Hematopoietic multipotent progenitor cell treated with erythropoietin and hydrocortisone succinate and interleukin-3 and kit ligand, for 8 days (in vitro differentiated cells): ENCODE measurements around the gene DNPH1.

Experiments
- DNase-seq: peaks from one replicate; pipeline ENCODE4 v3.0.0-alpha.2; 2015

Gene DNPH1, protein sequence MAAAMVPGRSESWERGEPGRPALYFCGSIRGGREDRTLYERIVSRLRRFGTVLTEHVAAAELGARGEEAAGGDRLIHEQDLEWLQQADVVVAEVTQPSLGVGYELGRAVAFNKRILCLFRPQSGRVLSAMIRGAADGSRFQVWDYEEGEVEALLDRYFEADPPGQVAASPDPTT

GRCh38 chr6:43228951-43229802, at the start of gene DNPH1:
DNPH1 (minus strand) TSS chr6:43229481; CDS start chr6:43229456, 25 bp downstream.
- DNase-seq, result peak; percentile 63

DNA sequence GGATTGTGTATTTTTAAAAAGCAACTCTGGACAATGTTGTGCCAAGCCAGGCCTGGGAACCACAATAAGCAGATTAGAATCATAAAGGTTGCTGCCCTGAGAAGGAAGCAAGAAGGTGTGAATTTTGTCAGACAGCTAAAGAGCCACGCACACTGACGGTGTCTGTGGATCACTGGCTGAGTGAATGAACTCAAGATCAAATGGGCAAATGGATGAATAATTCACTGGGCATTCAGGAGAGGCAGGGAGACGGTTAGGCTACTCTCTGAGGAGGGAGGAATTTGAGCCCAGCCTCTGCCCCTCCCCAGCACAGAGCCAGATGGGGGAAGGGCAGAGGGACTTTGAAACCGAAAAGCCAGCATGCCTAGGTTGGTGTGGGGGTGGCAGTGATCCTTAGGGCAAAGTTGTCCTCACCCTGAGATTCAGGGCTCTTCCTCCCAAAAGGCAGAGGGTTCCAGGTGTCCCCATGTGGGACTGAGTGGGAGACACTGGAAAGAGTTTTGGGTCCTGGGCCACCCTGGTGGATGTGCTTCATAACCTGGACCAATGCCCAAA, 49.3 kb upstream of the DNPH1 start:
- no peak for DNase-seq

- no peak for DNase-seq
These were observed 48.6 kb upstream of the DNPH1 start for GRCh38 chr6:43277643-43278523.

DNA sequence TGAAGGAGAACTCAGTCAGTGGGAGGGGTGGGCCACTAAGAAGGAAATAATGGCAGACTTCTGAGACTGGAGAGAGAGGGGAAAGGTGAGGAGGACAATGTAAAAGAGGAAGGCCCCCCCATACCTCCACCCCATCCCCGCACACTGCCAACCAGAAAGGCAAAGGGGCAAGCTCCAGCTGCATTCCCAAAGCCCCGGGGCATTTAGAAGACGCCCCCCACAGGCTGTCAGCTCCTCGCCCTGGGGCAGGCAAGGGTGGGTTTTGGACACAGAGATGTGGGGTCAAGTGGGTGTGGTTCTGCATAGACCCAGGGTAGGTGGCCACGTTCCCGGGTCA, 48.0 kb upstream of the DNPH1 start:
- DNase-seq, result no peak

- no peak for DNase-seq
These were observed 47.5 kb upstream of the DNPH1 start for GRCh38 chr6:43276577-43277305.

DNA sequence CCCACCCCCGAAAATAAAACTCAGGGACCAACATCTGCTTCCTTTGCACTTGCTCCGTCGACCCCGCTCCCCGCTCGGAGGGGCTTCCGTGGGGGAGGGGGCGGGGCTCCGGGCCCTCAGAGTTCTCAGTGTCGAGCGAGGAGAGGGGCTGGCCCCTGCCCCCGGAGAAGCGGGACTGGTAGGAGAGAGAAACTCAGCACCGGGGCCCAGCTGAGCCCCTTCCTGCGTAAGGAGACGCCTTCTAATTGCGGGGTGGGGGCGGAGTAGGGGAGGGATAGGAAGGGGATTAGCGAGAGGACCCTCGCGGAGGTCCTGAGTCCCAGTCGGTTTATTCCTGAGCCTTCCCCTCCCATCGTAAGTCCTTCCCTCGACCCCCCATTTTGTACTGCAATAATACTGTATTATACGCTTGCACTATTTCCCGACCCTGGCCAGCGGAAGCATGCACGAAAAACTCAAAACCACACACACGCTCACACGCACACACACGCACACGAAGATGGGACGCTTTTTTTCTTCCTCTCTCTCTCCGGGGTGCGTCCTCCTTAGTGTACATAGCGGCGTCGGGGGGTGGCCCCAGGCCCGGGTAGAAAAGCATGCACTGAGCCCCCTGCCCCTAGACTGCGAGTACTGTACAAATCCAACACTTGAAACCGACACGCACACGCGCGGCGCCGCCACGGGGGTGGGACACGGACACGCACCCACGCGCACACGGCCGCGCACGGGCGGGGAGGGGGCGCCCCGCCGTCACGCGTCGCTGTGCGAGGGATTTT, 46.7 kb upstream of the DNPH1 start:
- no peak for DNase-seq

- DNase-seq, result no peak
These were observed 45.8 kb upstream of the DNPH1 start for GRCh38 chr6:43274916-43275597.

DNA sequence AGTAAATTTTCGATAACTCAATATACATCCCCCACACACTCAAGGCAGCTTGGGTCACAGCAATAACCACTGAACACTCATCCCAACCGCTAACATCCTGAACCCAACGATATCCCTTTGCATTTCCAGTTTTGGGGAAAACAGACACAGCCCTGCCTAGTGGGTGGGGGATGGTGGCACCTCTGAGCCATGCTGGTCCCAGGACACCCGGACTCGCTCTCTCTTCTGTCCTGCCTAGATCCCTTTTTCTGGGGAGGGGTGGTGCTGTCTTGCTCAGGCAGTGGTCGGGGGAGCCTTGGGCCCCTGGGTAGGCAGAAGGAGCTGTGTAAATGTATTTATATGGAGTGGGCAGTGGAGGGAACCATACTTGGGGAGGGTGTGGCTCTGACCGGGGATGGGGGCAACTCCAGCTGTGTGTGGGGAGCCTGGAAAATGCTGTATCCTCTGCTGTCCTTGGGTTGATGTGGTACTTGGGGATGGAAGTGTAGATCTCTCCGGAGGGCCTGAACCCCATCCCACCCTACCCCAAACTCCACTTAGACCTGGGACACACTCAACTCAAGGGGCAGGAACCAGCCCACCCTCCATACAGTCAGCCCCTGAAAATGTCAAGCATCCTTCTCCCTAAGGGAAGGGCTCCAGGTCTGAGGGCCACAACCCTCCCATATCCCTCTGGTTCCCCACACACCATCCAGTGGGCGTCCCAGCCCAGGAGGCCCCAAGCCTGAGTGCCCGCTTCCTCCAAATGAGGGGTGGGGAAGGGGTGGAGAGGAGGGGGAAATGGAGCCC, 45.0 kb upstream of the DNPH1 start:
- DNase-seq, result no peak

- DNase-seq, result no peak
These were observed 44.4 kb upstream of the DNPH1 start for GRCh38 chr6:43273707-43274106.

GRCh38 chr6:43271944-43272343, 42.7 kb upstream of the DNPH1 start:
- no peak for DNase-seq

DNA sequence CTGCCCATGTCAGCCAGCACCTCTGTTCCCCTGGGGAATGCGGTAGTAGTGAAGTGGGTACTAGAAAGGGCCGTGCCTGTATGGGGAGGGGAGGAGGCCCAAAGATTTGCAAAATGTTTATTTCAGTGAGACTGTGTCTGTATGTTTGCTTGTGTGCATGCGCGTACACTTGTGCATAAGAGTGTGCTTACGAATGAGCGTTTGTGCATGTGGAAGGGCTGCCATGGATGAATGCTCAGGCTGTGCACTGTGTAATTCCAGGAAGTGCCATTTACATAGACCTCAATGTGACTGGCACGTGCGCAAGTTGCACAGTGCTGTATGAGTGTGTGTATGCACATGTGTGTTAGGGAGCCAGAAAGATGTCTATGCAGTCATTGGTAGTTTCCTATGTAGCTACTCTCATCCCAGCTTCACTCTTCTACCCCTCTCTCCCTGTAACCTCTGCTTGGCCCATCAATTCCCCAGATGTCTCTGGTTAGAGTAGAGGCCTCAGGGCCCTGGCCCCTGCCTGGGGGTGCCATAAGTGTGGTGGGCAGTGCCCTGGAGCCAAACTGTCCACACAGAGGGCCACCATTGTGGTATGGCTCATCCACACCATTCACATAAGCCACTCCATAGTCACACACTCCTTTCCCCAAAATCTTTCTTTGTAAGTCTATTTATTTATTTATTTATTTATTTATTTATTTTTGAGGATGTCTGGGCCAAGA, 42.0 kb upstream of the DNPH1 start:
- DNase-seq, result no peak

DNA sequence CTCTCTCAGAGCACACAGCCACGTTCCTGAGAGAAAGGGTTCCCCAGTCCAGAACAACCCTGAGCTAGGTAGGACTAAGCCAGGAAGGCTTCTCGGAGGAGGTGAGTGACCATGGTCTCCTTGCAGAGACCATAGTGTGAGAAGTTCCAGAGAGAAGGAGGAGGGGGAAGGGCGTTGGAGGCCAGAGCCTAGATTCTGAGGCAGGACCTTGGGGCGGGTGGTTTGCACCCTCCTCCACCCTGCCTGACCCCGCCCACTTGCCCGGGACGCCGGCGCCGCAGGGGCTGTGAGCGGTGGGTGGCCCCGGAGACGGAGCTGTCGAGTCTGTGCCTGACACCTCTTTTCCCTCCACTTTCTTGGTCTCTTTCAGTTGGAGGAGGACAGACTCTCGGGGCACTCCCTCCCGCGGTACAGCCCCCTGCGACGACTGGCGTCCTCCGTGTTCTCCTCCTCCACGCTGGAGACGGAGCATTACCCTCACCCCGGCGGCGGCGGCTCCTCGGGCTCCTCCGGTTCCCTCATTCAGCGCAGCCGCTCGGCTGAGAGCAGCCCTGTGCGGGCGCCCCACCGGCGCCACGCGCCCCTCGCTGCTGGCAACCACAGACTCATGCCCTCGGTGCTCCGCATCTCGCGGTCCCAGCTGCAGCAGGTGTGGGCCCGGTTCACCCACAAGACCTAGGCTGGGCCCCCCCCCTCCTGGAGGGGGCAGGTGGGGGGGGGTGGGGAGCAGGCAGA, 40.2 kb upstream of the DNPH1 start:
- peak; percentile 7 for DNase-seq

DNA sequence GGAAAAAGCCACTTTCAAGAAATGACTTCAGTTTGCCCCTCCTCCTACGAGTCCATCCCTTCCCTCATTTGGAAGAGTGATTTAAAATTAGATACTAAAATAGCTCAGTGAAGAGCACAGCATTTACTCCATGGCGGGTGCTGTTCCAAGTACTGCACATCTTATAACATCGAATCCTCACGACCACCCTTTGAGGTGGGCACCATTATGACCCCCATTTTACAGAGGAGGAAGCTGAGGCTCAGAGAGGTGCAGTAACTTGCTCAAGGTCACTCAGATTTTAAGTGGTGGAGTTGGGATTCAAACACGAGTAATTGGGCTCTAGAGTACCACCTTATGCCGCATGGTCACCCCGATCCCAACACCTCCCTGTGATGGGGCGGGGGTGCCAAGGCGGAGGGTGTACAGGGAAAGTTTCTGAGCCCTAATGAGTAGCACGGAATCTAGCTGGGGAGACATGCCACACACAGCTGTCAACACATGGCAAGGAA, 39.5 kb upstream of the DNPH1 start:
- no peak for DNase-seq

GRCh38 chr6:43268355-43268700, 39.0 kb upstream of the DNPH1 start:
- no peak for DNase-seq

DNA sequence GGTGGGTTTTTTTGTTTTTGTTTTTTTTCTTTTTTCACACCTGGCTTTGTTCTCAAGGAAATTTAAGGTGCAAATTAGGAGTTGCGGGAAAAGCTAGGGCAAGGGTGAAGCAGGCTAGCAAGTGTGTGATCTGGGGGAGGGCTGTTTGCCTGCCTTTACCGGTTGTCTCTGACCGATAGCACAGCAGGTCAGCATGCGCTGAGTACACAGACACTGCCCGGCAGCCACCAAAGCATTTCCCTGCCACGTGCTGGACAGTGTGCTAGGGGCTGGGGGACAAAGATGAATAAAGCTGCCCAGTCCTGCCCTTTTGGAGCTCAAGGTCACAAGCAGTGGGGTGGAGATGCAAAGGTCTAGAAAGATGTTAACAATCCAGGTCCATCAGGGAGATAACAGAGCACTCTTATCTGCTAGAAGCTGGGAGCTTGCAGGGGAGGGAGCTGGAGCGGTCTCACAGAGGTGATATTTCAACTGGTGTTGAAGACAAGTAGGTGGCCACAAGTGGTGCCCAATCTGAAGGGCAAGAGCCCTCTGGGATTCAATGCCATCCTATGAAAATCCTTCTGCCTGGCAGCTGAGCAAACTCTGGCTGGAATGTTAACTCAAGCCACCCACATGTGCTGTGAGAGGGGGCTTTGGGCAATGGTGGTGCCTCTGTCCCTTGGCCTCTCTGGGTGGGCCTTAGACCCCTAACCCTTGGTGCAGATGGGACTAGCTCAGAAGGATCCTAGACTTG, 38.5 kb upstream of the DNPH1 start:
- no peak for DNase-seq

DNA sequence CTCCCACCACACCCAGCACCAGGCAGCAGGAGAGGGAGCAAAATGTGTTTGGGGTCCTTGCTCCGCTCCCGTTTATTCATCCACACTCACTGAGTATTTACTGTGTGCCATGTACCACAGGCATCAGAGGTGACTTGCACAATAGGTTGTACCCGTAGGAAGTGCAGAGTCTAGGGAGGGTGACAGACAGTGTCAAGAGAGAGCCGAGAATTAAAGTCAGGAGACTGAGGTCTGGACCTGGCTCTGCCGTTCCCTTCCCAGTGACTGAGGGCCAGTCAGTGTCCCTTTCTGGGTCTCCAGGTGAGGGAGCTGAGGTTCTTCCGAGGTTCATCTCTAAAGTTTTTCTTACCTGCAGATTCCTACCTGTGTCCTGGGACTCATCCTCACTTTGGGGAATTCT, 36.3 kb upstream of the DNPH1 start:
- DNase-seq, result no peak

- DNase-seq, result no peak
These were observed 35.4 kb upstream of the DNPH1 start for GRCh38 chr6:43264599-43265145.
